ENCODE data around the gene SLC16A7. TPM values are rescaled to one million over a fixed set of nuclear protein-coding genes. Genes with fewer than 3 reads are reported as not detected.
A peak's percentile ranks its signal among the peaks of the same experiment; 100 is the strongest.

SLC16A7 gene
- total RNA-seq = 10 to 100 TPM; 29.2 to 41.8 TPM

GRCh38 chr12:59595883-59596540 is at the start of gene SLC16A7:
SLC16A7 (plus strand) TSS chr12:59596029; CDS start chr12:59704802, 108,773 bp downstream.
- Mint-ChIP-seq H3K27ac (peak within 1 kb of the TSS; percentile 99 to 100), H3K36me3 (peaks cover 31 to 36% of the 10 kb centered on the region in 2 donors), H3K9me3 (peaks cover 0 to 4% of the 10 kb centered on the region in 2 donors)
- DNase-seq (ENCODE audit: low spot score in 2 of 2) = peak; percentile 76 to 86
- ATAC-seq = peak; percentile 56

- ATAC-seq (peak in 1 of 2 donors; percentile 16), DNase-seq (ENCODE audit: low spot score in 2 of 2) (no peak)
- no peaks in the 10 kb centered on the region for H3K36me3 Mint-ChIP-seq
- H3K9me3 Mint-ChIP-seq = no peaks in the 10 kb centered on the region
- H3K27ac Mint-ChIP-seq = peak overlapping the region in 1 of 2 donors; percentile 39
Observed at GRCh38 chr12:59548930-59549329, 46.9 kb upstream of the SLC16A7 start.

GRCh38 chr12:59559696-59560095 is 36.1 kb upstream of the SLC16A7 start:
- Mint-ChIP-seq H3K36me3 (peaks cover 0 to 5% of the 10 kb centered on the region in 2 donors), H3K9me3 (peaks cover 0 to 4% of the 10 kb centered on the region in 2 donors), H3K27ac (no peak overlapping the region)
- ATAC-seq (no peak), DNase-seq (ENCODE audit: low spot score in 2 of 2) (no peak)

GRCh38 chr12:59570145-59570544 is 25.7 kb upstream of the SLC16A7 start:
- DNase-seq (ENCODE audit: low spot score in 2 of 2) = no peak
- Mint-ChIP-seq H3K9me3 (no peaks in the 10 kb centered on the region), H3K36me3 (no peaks in the 10 kb centered on the region), H3K27ac (no peak overlapping the region)
- ATAC-seq = no peak

- Mint-ChIP-seq H3K9me3 (peaks cover 4 to 10% of the 10 kb centered on the region in 2 donors), H3K36me3 (no peaks in the 10 kb centered on the region), H3K27ac (peak overlapping the region in 1 of 2 donors; percentile 15)
- ATAC-seq (no peak), DNase-seq (ENCODE audit: low spot score in 2 of 2) (no peak)
Observed at GRCh38 chr12:59574406-59574805, 21.4 kb upstream of the SLC16A7 start.

- H3K27ac Mint-ChIP-seq = no peak overlapping the region
- DNase-seq (ENCODE audit: low spot score in 2 of 2) = no peak
- H3K36me3 Mint-ChIP-seq = no peaks in the 10 kb centered on the region
- H3K9me3 Mint-ChIP-seq = peaks cover 4 to 10% of the 10 kb centered on the region in 2 donors
- no peak for ATAC-seq
Observed at GRCh38 chr12:59575826-59576225, 20.0 kb upstream of the SLC16A7 start.

GRCh38 chr12:59578254-59578653 is 17.6 kb upstream of the SLC16A7 start:
- ATAC-seq = peak in 1 of 2 donors; percentile 34
- H3K36me3 Mint-ChIP-seq = no peaks in the 10 kb centered on the region
- DNase-seq (ENCODE audit: low spot score in 2 of 2) = no peak
- H3K27ac Mint-ChIP-seq = no peak overlapping the region
- peaks cover 4 to 10% of the 10 kb centered on the region in 2 donors for H3K9me3 Mint-ChIP-seq

- peaks cover 4 to 10% of the 10 kb centered on the region in 2 donors for H3K9me3 Mint-ChIP-seq
- DNase-seq (ENCODE audit: low spot score in 2 of 2) = no peak
Observed at GRCh38 chr12:59579631-59580030, 16.2 kb upstream of the SLC16A7 start.

GRCh38 chr12:59580050-59580449 is 15.8 kb upstream of the SLC16A7 start:
- Mint-ChIP-seq H3K36me3 (no peaks in the 10 kb centered on the region), H3K27ac (no peak overlapping the region), H3K9me3 (peaks cover 4 to 10% of the 10 kb centered on the region in 2 donors)
- no peak for ATAC-seq
- DNase-seq (ENCODE audit: low spot score in 2 of 2) = no peak

More at GRCh38 chr12:59579631-59580030, 16.2 kb upstream of the SLC16A7 start:
- Mint-ChIP-seq H3K36me3 (no peaks in the 10 kb centered on the region), H3K27ac (no peak overlapping the region)
- no peak for ATAC-seq

- DNase-seq (ENCODE audit: low spot score in 2 of 2) (no peak), ATAC-seq (peak; percentile 20 to 38)
- Mint-ChIP-seq H3K36me3 (no peaks in the 10 kb centered on the region), H3K27ac (no peak overlapping the region), H3K9me3 (peaks cover 4% of the 10 kb centered on the region in 2 donors)
Observed at GRCh38 chr12:59583003-59583712, 12.7 kb upstream of the SLC16A7 start.

- H3K36me3 Mint-ChIP-seq = no peaks in the 10 kb centered on the region
- peaks cover 0 to 1% of the 10 kb centered on the region in 2 donors for H3K9me3 Mint-ChIP-seq
- ATAC-seq = no peak
- no peak for DNase-seq (ENCODE audit: low spot score in 2 of 2)
- H3K27ac Mint-ChIP-seq = no peak overlapping the region
Observed at GRCh38 chr12:59587710-59588109, 8.1 kb upstream of the SLC16A7 start.

GRCh38 chr12:59593761-59594160 is 2.1 kb upstream of the SLC16A7 start:
- Mint-ChIP-seq H3K36me3 (peaks cover 12 to 23% of the 10 kb centered on the region in 2 donors), H3K9me3 (peaks cover 0 to 4% of the 10 kb centered on the region in 2 donors), H3K27ac (peak overlapping the region in 1 of 2 donors; percentile 99)
- ATAC-seq (no peak), DNase-seq (ENCODE audit: low spot score in 2 of 2) (no peak)

- no peak for DNase-seq (ENCODE audit: low spot score in 2 of 2)
- ATAC-seq = no peak
- Mint-ChIP-seq H3K9me3 (peaks cover 0 to 4% of the 10 kb centered on the region in 2 donors), H3K27ac (peak overlapping the region; percentile 85 to 99), H3K36me3 (peaks cover 22 to 31% of the 10 kb centered on the region in 2 donors)
Observed at GRCh38 chr12:59594943-59595500, 807 bp upstream of the SLC16A7 start.

GRCh38 chr12:59595565-59595882 is 305 bp upstream of the SLC16A7 start:
- peaks cover 0 to 4% of the 10 kb centered on the region in 2 donors for H3K9me3 Mint-ChIP-seq
- H3K27ac Mint-ChIP-seq = peak overlapping the region; percentile 85 to 99
- ATAC-seq (no peak), DNase-seq (ENCODE audit: low spot score in 2 of 2) (no peak)
- H3K36me3 Mint-ChIP-seq = peaks cover 27 to 36% of the 10 kb centered on the region in 2 donors

GRCh38 chr12:59597385-59597781 is 1.6 kb downstream of the SLC16A7 start:
- peaks cover 36 to 41% of the 10 kb centered on the region in 2 donors for H3K36me3 Mint-ChIP-seq
- H3K9me3 Mint-ChIP-seq = peaks cover 0 to 4% of the 10 kb centered on the region in 2 donors
- ATAC-seq = peak; percentile 80 to 81

GRCh38 chr12:59600171-59600570 is 4.3 kb downstream of the SLC16A7 start:
- DNase-seq (ENCODE audit: low spot score in 2 of 2) (no peak), ATAC-seq (no peak)
- Mint-ChIP-seq H3K9me3 (peaks cover 3 to 9% of the 10 kb centered on the region in 2 donors), H3K36me3 (peaks cover 36 to 62% of the 10 kb centered on the region in 2 donors), H3K27ac (no peak overlapping the region)

More at GRCh38 chr12:59597385-59597781, 1.6 kb downstream of the SLC16A7 start:
- peak overlapping the region; percentile 99 to 100 for H3K27ac Mint-ChIP-seq
- peak; percentile 67 to 79 for DNase-seq (ENCODE audit: low spot score in 2 of 2)

- Mint-ChIP-seq H3K27ac (no peak overlapping the region), H3K9me3 (peaks cover 3 to 13% of the 10 kb centered on the region in 2 donors), H3K36me3 (peaks cover 13 to 72% of the 10 kb centered on the region in 2 donors)
- DNase-seq (ENCODE audit: low spot score in 2 of 2) = no peak
- ATAC-seq = peak; percentile 57 to 69
Observed at GRCh38 chr12:59603754-59604153, 7.9 kb downstream of the SLC16A7 start.

All from activated naive CD4-positive, alpha-beta T cell treated with anti-CD3 and anti-CD28 coated beads, Interleukin-2, amount 50 U/mL, for 72 hours (primary cell).